ENCODE measurements around the gene PLCG2.

Gene PLCG2

GRCh38 chr16:81816793-81817210, 37.7 kb downstream of the PLCG2 start:
- no peak for TF ChIP-seq CTCF (conservative IDR thresholded peaks at IDR 0.05; ENCODE audit: low read depth)
- POLR2A ChIA-PET (ENCODE audit: low non-redundant PET): no interaction called here
- DNase-seq (ENCODE audit: low spot score): no peak
- no peak overlapping the region for H3K27ac ChIP-seq
- CTCF ChIA-PET: no interaction called here

GRCh38 chr16:81817296-81817695, 38.2 kb downstream of the PLCG2 start:
- ChIA-PET POLR2A (ENCODE audit: low non-redundant PET) (no interaction called here), CTCF (interaction anchor here (0.7 kb wide), 1 partner anchor 28 kb away, joined by 3 read pairs; no protein-coding TSS in a partner anchor)
- DNase-seq (ENCODE audit: low spot score): no peak
- TF ChIP-seq CTCF (conservative IDR thresholded peaks at IDR 0.05; ENCODE audit: low read depth): no peak
- no peak overlapping the region for H3K27ac ChIP-seq

- H3K27ac ChIP-seq: no peak overlapping the region
- TF ChIP-seq CTCF (conservative IDR thresholded peaks at IDR 0.05; ENCODE audit: low read depth): no peak
- no peak for DNase-seq (ENCODE audit: low spot score)
- ChIA-PET POLR2A (ENCODE audit: low non-redundant PET) (no interaction called here), CTCF (interaction anchor here (0.7 kb wide), 1 partner anchor 28 kb away, joined by 3 read pairs; no protein-coding TSS in a partner anchor)
These were observed 38.9 kb downstream of the PLCG2 start for GRCh38 chr16:81817789-81818567.

GRCh38 chr16:81818568-81818896, 39.4 kb downstream of the PLCG2 start:
- DNase-seq (ENCODE audit: low spot score): no peak
- POLR2A ChIA-PET (ENCODE audit: low non-redundant PET): no interaction called here
- CTCF ChIA-PET: no interaction called here
- TF ChIP-seq CTCF (conservative IDR thresholded peaks at IDR 0.05; ENCODE audit: low read depth): no peak
- no peak overlapping the region for H3K27ac ChIP-seq

GRCh38 chr16:81818905-81819304, 39.8 kb downstream of the PLCG2 start:
- no peak overlapping the region for H3K27ac ChIP-seq
- ChIA-PET CTCF (no interaction called here), POLR2A (ENCODE audit: low non-redundant PET) (no interaction called here)
- no peak for DNase-seq (ENCODE audit: low spot score)
- TF ChIP-seq CTCF (conservative IDR thresholded peaks at IDR 0.05; ENCODE audit: low read depth): no peak

GRCh38 chr16:81821436-81822128, 42.5 kb downstream of the PLCG2 start:
- DNase-seq (ENCODE audit: low spot score): no peak
- ChIA-PET POLR2A (ENCODE audit: low non-redundant PET) (no interaction called here), CTCF (interaction anchor here (0.7 kb wide), 1 partner anchor 452 kb away, joined by 4 read pairs; no protein-coding TSS in a partner anchor)
- TF ChIP-seq CTCF (conservative IDR thresholded peaks at IDR 0.05; ENCODE audit: low read depth): no peak
- no peak overlapping the region for H3K27ac ChIP-seq
